GM18861 (cell line): Measurements from ENCODE around the gene A4GALT.

Source experiments
- ATAC-seq: cut with Tn5 transposase; IDR thresholded peaks from one replicate; pipeline ENCODE4 v1.9.1; 2021; ENCODE audit not compliant: unreplicated experiment

The A4GALT gene

DNA sequence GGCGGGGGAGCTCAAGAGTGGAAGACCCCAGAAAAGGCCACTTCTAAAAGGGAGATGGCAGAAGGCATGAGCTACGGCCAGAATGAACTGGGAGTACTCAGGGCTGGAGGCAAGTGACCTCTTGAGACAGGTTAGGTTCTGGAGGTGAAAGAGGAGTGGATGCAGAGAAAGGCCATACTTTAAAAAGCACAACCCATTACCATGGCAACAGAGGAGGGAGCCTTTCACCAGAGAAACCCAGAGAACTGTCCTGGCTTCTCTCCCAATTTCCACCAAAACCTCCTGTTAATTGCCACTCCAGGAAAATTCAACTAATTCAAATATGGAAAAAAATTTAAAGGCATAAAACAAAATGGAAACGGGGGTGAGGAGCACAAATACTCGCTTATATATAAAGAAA, 15.8 kb downstream of the A4GALT start:
- no peak for ATAC-seq

DNA sequence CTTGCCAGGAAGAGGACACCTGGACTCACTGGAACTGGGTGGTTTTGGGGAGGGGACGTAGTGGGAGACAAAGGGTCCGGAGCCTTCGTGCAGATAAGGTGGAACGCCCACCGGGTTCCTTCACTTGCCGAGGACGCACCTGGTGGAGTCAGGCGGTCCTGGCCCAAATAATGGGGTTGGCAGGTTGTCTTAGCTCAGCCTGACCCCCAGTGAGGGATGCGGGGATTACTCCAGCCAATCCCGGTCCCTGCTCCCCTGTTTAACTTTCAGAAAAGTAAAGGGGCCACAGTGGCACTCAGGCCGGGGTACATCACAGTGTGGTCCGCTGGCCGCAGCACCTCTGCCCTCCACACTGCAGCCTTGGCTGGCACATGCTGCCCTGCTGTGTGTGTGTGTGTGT, 18.0 kb downstream of the A4GALT start:
- no peak for ATAC-seq

DNA sequence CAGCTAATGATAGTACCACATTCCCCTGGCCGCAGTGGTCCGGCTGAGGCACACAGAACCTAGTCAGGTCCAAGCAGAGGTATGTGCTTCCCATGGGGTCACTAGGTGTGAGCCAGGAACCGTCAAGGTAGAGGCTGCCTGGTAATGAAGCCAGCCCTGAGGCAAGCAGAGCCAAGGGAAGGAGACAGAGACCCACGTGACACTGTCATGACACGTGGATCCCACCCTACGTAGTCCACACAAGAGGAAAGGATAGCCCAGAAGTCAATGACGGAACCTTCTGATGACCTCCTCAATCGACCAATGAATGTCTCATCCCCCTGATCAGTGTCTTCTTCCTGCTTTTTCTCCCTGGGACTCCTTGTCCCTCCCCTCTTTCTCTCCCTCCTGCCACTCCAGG, 19.0 kb downstream of the A4GALT start:
- no peak for ATAC-seq

GRCh38 chr22:42700901-42701300, 19.8 kb downstream of the A4GALT start:
- no peak for ATAC-seq

DNA sequence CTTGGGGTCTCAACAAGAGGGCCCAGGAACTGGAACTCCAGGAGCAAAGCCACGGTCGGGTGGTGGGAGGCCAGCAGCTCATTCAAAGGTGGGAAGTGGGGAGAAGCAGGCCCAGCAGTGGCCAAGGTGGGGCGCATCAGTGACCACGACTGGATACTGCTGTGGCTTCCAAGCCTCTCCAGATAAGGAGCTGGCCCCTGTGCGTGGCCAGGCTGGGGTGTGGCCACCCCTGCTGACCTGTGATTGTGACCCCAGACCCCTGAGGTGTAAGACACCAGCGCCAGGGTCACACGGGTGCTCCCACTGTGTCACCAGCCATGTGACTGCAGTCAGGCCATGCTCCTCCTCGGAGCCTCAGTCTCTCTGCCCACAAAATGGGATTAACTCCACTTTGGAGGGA, 20.3 kb downstream of the A4GALT start:
- no peak for ATAC-seq

DNA sequence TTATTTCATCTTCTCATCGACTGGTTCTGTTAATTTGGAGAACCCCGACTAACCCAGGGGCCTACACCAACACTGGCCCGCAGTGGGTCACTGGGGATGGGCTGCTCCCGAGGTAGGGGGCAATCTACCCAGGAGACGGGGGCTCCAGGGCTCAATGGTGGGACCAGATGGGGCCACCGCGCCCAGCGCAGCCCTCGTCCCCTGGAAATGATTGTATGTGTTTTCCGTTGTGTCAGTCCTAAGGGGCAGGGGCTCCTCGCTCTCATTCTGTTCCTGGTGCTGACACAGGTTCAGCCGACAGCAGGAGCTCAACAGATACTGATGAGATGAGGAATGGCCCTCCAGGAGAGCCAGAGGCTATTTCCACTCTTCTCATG, 20.7 kb downstream of the A4GALT start:
- no peak for ATAC-seq

DNA sequence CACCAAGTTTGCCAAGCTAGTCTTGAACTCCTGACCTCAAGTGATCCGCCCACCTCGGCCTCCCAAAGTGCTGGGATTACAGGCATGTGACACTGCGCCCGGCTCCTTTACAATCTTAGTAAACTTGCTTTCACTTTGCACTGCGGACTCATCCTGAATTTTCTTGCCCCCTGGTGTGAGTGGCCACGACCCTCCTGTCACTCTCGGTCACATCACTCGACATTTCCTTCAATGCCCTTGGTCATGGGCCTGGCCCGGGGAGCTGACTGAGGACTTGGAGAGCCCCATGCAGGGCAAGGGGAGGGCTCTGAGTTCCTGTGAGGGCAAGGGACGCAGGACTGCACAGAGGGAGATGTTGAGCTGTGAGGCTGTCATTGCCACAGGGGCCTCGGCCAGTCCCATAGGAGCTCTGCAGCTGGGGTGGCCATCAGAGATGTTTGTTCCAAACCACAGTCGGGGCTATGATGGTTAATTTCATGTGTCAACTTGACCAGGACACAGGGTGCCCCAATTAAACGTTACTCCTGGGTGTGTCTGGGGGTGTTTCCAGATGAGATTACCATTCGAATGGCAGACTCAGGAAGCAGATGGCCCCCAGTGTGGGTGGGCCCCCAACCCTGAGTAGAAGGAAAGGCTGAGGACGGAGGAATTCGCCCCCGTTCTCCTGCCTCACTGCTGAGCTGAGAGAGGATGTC, 21.2 kb downstream of the A4GALT start:
- ATAC-seq: no peak

DNA sequence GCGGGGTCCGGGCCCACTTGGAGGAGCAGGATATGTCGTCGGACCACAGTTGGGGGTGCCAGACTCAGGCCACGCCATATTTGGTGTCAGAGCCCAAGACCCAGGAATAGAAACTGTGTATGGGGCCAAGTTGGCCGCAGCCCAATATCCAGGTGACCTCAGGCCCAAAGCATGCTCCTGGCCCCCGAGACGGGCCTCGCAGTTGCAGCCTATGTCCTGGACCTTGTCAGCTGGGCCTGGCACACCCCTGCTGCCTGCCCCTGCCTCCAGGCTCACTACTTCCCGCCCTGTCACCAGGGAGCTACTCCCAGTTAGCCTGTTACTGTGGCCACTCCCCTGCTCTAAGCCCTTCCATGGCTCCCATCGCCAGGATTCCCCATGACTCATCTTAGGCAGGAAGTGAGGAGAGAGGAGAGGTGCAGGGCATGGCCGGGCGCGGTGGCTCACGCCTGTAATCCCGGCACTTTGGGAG, 23.1 kb downstream of the A4GALT start:
- ATAC-seq: no peak

DNA sequence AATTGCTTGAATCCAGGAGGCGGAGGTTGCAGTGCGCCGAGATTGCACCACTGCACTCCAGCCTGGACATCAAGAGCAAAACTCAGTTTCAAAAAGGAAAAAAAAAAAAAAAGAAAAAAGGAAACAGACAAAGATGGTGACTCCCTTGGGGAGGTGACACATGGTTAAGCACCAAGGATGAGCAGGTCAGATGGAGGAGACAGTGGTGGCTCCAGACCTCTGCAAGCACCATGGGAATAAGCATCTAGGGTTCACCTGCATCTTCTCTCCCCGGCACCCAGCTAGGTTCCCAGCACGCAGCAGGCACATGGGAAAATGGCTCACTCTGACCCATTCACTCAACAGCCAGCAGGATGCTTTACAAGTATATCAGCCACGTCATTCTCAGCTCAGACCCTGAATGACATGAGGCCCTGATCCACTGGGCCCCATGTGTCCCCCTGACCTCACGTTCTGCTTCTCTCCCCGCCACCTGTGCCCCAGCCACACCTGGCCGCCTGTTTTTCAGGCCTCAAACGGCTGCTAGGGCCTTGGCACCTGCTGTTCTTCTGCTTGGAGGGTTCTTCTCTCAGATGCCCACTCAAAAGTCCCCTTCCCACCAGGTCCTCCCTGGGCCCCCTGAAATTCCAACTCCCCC, 24.2 kb downstream of the A4GALT start:
- no peak for ATAC-seq

GRCh38 chr22:42695294-42695693, 25.4 kb downstream of the A4GALT start:
- no peak for ATAC-seq

DNA sequence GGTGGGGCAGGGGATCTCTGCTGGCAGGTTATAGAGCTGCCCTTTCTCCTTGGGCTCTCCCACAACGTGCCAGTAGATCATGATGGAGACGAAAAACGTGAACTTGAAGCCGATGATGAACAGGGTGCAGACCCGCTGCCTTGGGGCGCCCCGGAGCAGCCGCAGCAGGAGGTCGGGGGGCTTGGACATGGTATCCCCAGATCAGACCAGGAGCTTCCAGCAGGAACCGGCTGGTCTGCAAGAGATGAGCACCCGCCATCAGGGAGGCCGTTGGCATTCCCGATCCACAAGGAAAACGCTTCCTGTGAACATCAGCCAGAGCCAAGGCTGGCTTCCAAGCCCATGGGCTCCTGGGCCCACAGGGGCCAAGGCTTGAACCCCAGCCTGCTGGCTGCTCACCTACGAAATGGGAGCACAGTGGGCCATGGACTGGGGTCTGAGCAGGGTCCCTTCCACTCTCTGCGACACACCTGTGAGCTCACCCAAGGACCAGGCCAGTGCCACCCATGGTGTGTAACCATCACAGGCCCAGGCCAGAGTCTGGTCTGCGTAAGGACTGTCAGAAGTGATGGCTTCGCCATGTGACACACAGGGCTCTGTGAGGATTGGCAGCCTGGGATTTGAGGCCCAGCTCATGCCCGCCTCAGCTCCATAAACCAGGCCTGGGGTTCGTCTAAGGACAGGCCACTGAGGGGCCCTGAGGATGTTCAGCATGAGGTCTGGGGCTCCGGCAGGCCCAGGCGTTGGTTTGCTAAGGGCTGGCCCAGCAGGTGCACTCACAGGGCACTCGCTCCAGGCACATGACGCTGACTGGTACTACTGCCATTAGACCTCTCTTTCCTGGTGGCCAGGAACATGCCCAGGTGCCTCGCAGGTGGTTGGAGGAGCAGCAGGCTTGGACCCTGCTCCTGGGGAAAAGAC, 26.6 kb downstream of the A4GALT start:
- no peak for ATAC-seq

DNA sequence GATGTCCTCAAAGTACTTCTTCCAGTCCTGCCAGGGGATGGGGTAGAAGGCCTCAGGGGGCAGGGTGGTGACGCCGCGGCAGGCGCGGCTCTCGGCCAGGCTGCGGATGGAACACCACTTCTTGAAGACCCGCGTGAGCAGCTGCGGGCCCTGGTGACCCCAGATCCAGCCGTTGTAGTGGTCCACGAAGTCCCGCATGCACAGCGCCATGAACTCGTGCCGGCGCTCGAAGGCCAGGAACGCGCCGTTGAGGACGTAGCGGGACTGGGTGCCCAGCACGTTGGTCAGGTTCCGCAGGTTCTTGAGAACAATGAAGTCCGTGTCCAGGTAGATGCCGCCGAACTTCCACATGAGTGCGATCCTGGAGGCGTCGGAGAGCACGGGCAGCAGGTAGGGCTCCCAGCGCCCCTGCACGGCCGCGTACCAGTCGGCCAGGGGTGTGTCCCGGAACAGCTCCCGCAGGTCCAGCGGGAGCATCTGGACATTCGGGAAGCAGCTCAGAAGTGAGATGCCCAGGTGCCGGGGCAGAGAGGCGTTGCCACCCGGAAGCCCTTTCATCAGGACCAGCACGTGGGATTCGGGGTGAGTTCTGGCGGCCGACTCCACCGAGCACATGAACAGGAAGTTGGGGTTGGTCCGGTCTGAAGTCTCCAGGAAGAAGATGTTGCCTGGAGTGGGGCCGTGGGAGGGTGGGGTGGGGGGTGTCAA, 27.5 kb downstream of the A4GALT start:
- no peak for ATAC-seq

DNA sequence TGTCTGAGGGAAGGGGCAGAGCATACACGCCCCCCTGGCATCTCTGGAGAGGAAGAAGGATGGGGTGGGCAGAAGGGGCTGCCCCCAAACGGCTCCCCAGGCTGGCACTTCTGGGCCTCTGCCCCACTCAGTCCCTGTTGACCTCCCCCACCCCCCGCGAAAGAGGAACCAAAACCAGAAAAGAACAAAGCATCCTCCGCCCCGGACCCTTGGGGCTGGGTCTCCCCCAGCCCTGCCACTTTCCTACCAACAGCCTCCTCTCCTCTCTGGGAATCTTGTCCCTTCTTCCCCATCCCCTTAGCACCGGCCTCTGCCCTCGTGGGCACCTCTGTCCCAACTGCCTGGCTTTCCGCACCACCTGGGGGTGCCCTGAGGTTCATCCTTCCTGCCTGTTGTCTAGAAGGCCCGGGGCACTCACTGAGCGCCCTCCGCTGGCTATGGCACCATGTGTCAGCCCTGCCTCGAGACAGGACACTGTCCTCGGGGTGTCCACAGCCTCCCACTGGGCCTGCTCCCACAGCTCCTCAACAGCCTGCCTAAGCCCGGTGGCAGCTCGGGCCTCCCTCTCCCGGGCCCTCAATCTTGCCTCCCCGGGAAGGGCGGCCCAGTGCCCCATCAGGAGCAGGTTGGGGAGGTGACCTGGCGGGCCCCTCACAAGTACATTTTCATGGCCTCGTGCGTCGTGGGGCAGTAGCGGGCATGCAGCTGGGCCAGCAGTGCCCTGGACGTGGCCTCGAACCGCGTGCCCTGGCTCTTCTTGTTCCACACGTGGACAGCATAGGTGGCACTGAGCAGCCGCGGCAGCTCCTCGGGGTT, 28.2 kb downstream of the A4GALT start:
- no peak for ATAC-seq

DNA sequence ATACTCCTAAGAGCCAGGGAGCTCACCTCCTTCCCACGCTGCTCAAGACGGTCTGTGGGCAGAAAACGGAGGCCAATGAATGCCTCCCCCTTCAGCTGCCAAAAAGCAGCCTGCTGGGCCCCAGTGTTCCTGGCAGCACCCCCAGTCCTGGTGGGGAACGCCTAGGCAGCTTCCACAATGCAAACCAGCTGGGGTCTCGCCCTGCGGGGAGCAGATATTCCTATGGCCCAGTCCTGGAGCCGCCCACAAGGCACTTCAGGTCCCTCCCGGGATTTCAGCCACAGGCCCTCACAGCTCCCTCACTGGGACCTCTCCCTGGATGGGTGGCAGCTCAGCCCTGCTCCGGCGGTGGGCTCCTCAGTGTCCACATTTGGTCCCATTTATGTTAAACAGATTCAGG, 29.2 kb downstream of the A4GALT start:
- no peak for ATAC-seq

GRCh38 chr22:42688241-42689211, 32.1 kb downstream of the A4GALT start:
- no peak for ATAC-seq

DNA sequence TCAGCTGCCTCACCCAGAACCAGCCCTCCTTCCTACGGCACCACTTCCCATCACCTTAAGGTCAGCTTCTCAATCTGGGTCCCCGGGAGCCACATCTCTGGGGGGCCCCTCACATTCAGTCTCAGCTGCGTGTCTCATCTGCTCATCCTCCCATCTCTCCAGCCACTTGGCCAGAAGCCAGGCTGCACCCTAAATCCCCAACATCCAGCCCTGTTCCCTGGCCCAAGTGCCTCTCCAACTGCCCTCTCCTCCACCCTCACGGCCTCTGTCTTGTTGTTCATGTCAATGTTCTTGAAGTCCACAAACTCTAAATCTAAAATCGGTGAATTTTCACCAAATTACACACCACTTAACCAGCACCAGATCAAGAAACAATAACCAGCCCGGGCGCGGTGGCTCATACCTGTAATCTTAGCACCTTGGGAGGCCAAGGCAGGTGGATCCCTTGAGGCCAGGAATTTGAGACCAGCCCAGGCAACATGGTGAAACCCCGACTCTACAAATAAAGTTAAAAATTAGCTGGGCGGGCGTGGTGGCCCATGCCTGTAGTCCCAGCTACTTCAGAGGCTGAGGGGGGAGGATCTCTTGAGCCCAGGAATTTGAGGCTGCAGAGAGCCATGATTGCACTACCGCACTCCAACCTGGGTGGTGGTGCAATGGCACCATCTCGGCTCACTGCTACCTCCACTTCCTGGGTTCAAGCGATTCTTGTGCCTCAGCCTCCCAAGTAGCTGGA, 33.7 kb downstream of the A4GALT start:
- ATAC-seq: no peak

- ATAC-seq: no peak
These were observed 34.6 kb downstream of the A4GALT start for GRCh38 chr22:42685941-42686653.
